HepG2 (cell line): ENCODE measurements around the gene CD24. TPM values are rescaled to one million over a fixed set of nuclear protein-coding genes. Genes with fewer than 3 reads are reported as not detected.

Experiments used
- HOXA3 ChIP-seq: sonication (generic); formaldehyde crosslinking; IDR thresholded peaks from 2 replicates; pipeline ENCODE4 v1.5.0; 2020; ENCODE audit warnings: missing genetic modification reagents
- KDM5B ChIP-seq: sonication (generic); formaldehyde crosslinking; IDR thresholded peaks from 2 replicates; pipeline ENCODE4 v1.4.0; 2020; ENCODE audit warnings: missing genetic modification reagents, mild to moderate bottlenecking, borderline replicate concordance
- NFE2L1 ChIP-seq: sonication (generic); formaldehyde crosslinking; IDR thresholded peaks from 2 replicates; pipeline ENCODE4 v1.4.0; 2020; ENCODE audit warnings: missing genetic modification reagents, mild to moderate bottlenecking, borderline replicate concordance
- NFKB2 ChIP-seq: sonication (generic); formaldehyde crosslinking; IDR thresholded peaks from 2 replicates; pipeline ENCODE4 v1.4.0; 2020; ENCODE audit warnings: missing genetic modification reagents, borderline replicate concordance
- PHF8 ChIP-seq: sonication (generic); formaldehyde crosslinking; IDR thresholded peaks from 2 replicates; pipeline ENCODE4 v1.5.0; 2020; ENCODE audit warnings: missing genetic modification reagents
- PRMT3 ChIP-seq: sonication (generic); formaldehyde crosslinking; IDR thresholded peaks from 2 replicates; pipeline ENCODE4 v1.8.1; 2022; ENCODE audit warnings: low read depth, mild to moderate bottlenecking, moderate library complexity, missing genetic modification reagents, borderline replicate concordance
- RARG ChIP-seq: sonication (generic); formaldehyde crosslinking; IDR thresholded peaks from 2 replicates; pipeline ENCODE4 v1.4.0; 2020; ENCODE audit warnings: low read depth, mild to moderate bottlenecking, missing genetic modification reagents
- RFXANK ChIP-seq: IDR thresholded peaks from 2 replicates; pipeline ENCODE4 v1.6.1; 2016
- SALL1 ChIP-seq: sonication (generic); formaldehyde crosslinking; IDR thresholded peaks from 2 replicates; pipeline ENCODE4 v1.8.0; 2022; ENCODE audit warnings: mild to moderate bottlenecking, missing genetic modification reagents
- SMAD1 ChIP-seq: sonication (generic); formaldehyde crosslinking; IDR thresholded peaks from 2 replicates; pipeline ENCODE4 v1.4.0; 2020; ENCODE audit warnings: missing genetic modification reagents, low read depth, mild to moderate bottlenecking, borderline replicate concordance
- SNAPC2 ChIP-seq: sonication (generic); formaldehyde crosslinking; IDR thresholded peaks from 2 replicates; pipeline ENCODE4 v1.8.1; 2022; ENCODE audit warnings: mild to moderate bottlenecking, missing genetic modification reagents
- STAT5B ChIP-seq: sonication (generic); formaldehyde crosslinking; IDR thresholded peaks from 2 replicates; pipeline ENCODE4 v1.4.0; 2020; ENCODE audit warnings: missing genetic modification reagents
- TBX2 ChIP-seq: sonication (generic); formaldehyde crosslinking; IDR thresholded peaks from 2 replicates; pipeline ENCODE4 v1.5.0; 2020; ENCODE audit warnings: missing genetic modification reagents, mild to moderate bottlenecking, borderline replicate concordance
- ZMYM3 ChIP-seq: sonication (generic); formaldehyde crosslinking; IDR thresholded peaks from 2 replicates; pipeline ENCODE4 v1.5.1; 2020; ENCODE audit warnings: mild to moderate bottlenecking, missing genetic modification reagents
- ZNF501 ChIP-seq: sonication (generic); formaldehyde crosslinking; IDR thresholded peaks from 2 replicates; pipeline ENCODE4 v1.5.1; 2020; ENCODE audit warnings: mild to moderate bottlenecking, moderate library complexity, missing genetic modification reagents
- ZNF598 ChIP-seq: sonication (generic); formaldehyde crosslinking; IDR thresholded peaks from 2 replicates; pipeline ENCODE4 v1.5.1; 2020; ENCODE audit warnings: mild to moderate bottlenecking, missing genetic modification reagents, borderline replicate concordance
- ZNF605 ChIP-seq: sonication (generic); formaldehyde crosslinking; IDR thresholded peaks from 2 replicates; pipeline ENCODE4 v1.8.0; 2022; ENCODE audit warnings: mild to moderate bottlenecking, missing genetic modification reagents
- ZNF607 ChIP-seq: sonication (generic); formaldehyde crosslinking; IDR thresholded peaks from 2 replicates; pipeline ENCODE4 v1.5.1; 2020; ENCODE audit warnings: missing genetic modification reagents, mild to moderate bottlenecking, borderline replicate concordance
- ZNF777 ChIP-seq: sonication (generic); formaldehyde crosslinking; IDR thresholded peaks from 2 replicates; pipeline ENCODE4 v1.4.0; 2020; ENCODE audit warnings: missing genetic modification reagents
- polyA plus RNA-seq, 8 experiments: library from polyadenylated mRNA; depleted of rRNA in 3 of 8; stranded (reverse) in 7 of 8; unstranded in 1 of 8; fragments of >200 nt; fragmentation: Illumina TruSeq in 4 of 8; extraction: Trizol in 4 of 8; gene quantifications; 2 replicates each; pipeline versions ENCODE4 v1.2.1 to v1.2.3, GENCODE V29; 2011 to 2016; ENCODE audit warnings: low read depth in 4 of 8, missing spikeins in 1 of 8, mixed read lengths in 1 of 8; ENCODE audit not compliant: insufficient read depth in 1 of 8
- total RNA-seq, 5 experiments: library from RNA; depleted of rRNA; stranded (reverse); fragments of >200 nt; fragmentation: Illumina TruSeq; extraction: Trizol; gene quantifications; 2 replicates each; pipeline ENCODE4 v1.2.3, GENCODE V29; 2016; ENCODE audit warnings: low read depth in 1 of 5
- TF ChIP-seq, protein P1 (sequence below): IDR thresholded peaks from 2 replicates; pipeline ENCODE4 v1.6.1; 2016; ENCODE audit warnings: mild to moderate bottlenecking, missing biosample characterization, missing genetic modification reagents
- TF ChIP-seq, protein P2 (sequence below): sonication (generic); formaldehyde crosslinking; IDR thresholded peaks from 2 replicates; pipeline ENCODE4 v1.5.1; 2020; ENCODE audit warnings: mild to moderate bottlenecking, missing genetic modification reagents, moderate library complexity
- TF ChIP-seq, protein P3 (sequence below): sonication (generic); formaldehyde crosslinking; IDR thresholded peaks from 2 replicates; pipeline ENCODE4 v1.5.0; 2020; ENCODE audit warnings: mild to moderate bottlenecking, missing genetic modification reagents, moderate library complexity

CD24 gene
- total and polyA plus RNA-seq, 2 of the 13 experiments (the other 11 are each of a cell fraction or from before 2014, with no cell fraction given), result 11.3 to 30.5 TPM

DNA sequence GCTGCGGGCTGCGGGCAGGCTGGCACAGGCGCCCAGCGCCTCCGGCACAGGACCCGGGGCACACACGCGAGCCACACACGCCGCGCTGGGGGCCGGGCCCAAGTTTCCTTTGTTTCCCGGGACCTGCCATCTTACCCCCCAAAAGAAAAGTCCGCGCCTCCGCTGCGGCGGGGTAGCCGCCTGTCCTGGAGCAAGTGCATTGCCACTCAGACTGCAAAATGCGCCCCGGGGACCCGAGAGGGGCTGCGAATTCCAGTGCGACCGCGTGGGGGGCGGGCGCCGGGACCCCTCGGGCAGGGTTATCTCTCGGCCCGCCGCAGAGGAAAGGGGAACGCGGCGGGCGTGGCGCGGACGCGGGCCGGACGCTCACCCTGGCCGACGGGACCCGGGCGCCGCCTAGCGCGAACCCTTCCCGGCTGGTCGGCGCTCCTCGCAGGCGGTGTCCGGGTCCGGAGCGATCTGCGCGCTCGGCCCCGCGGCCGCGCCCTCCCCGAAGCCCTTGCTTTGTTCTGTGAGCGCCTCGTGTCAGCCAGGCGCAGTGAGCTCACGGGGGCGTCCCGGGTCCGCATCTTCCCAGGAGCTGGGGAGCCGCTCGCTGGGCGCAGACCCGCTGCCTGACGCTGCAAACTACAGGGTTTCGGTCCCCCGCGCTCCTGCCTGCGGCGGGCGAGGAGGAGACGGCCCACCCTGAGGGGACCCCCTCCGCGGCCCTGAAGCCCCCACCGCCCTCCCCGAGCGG lies 639 bp upstream of the CD24 start (continued):
- TF ChIP-seq ZNF605 (no peak), ZNF501 (CRISPR knock-in tag) (peak; percentile 38; the same call in 1 of the 2 replicates), PRMT3 (no peak), ZNF777 (CRISPR knock-in tag) (peak; percentile 84), SALL1 (CRISPR knock-in tag) (peak; percentile 46; the same call in 1 of the 2 replicates), PHF8 (CRISPR knock-in tag) (peak; percentile 17; the same call in 1 of the 2 replicates), ZMYM3 (CRISPR knock-in tag) (no peak), NFKB2 (0 out of 2 replicates have a peak, but pooled peaks have one; percentile 14), STAT5B (no peak), ZNF607 (CRISPR knock-in tag) (no peak), RFXANK (no peak), ZNF598 (CRISPR knock-in tag) (no peak), RARG (CRISPR knock-in tag) (no peak), TBX2 (CRISPR knock-in tag) (0 out of 2 replicates have a peak, but pooled peaks have one; percentile 31), SMAD1 (no peak), KDM5B (CRISPR knock-in tag) (peak; percentile 51; the same call in 1 of the 2 replicates), SNAPC2 (CRISPR knock-in tag) (no peak), NFE2L1 (CRISPR knock-in tag) (no peak), HOXA3 (peak; percentile 43; the same call in 1 of the 2 replicates)
- TF ChIP-seq, protein P1, sequence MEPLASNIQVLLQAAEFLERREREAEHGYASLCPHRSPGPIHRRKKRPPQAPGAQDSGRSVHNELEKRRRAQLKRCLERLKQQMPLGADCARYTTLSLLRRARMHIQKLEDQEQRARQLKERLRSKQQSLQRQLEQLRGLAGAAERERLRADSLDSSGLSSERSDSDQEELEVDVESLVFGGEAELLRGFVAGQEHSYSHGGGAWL (CRISPR knock-in tag), result peak; percentile 62; the same call in 1 of the 2 replicates
- TF ChIP-seq, protein P2, sequence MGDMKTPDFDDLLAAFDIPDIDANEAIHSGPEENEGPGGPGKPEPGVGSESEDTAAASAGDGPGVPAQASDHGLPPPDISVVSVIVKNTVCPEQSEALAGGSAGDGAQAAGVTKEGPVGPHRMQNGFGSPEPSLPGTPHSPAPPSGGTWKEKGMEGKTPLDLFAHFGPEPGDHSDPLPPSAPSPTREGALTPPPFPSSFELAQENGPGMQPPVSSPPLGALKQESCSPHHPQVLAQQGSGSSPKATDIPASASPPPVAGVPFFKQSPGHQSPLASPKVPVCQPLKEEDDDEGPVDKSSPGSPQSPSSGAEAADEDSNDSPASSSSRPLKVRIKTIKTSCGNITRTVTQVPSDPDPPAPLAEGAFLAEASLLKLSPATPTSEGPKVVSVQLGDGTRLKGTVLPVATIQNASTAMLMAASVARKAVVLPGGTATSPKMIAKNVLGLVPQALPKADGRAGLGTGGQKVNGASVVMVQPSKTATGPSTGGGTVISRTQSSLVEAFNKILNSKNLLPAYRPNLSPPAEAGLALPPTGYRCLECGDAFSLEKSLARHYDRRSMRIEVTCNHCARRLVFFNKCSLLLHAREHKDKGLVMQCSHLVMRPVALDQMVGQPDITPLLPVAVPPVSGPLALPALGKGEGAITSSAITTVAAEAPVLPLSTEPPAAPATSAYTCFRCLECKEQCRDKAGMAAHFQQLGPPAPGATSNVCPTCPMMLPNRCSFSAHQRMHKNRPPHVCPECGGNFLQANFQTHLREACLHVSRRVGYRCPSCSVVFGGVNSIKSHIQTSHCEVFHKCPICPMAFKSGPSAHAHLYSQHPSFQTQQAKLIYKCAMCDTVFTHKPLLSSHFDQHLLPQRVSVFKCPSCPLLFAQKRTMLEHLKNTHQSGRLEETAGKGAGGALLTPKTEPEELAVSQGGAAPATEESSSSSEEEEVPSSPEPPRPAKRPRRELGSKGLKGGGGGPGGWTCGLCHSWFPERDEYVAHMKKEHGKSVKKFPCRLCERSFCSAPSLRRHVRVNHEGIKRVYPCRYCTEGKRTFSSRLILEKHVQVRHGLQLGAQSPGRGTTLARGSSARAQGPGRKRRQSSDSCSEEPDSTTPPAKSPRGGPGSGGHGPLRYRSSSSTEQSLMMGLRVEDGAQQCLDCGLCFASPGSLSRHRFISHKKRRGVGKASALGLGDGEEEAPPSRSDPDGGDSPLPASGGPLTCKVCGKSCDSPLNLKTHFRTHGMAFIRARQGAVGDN (CRISPR knock-in tag), result peak; percentile 71
- TF ChIP-seq, protein P3, sequence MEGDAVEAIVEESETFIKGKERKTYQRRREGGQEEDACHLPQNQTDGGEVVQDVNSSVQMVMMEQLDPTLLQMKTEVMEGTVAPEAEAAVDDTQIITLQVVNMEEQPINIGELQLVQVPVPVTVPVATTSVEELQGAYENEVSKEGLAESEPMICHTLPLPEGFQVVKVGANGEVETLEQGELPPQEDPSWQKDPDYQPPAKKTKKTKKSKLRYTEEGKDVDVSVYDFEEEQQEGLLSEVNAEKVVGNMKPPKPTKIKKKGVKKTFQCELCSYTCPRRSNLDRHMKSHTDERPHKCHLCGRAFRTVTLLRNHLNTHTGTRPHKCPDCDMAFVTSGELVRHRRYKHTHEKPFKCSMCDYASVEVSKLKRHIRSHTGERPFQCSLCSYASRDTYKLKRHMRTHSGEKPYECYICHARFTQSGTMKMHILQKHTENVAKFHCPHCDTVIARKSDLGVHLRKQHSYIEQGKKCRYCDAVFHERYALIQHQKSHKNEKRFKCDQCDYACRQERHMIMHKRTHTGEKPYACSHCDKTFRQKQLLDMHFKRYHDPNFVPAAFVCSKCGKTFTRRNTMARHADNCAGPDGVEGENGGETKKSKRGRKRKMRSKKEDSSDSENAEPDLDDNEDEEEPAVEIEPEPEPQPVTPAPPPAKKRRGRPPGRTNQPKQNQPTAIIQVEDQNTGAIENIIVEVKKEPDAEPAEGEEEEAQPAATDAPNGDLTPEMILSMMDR (CRISPR knock-in tag), result peak; percentile 67
